SU-DHL-6 (cell line): ENCODE results near the gene KLF16.

Experiments used
- EZH2phosphoT487 ChIP-seq: fragments of 200-600 bp; sonication (generic), shearing (Covaris generic); conservative IDR thresholded peaks from 2 replicates; pipeline ENCODE4 v1.6.1; 2018; ENCODE audit warnings: mild to moderate bottlenecking, antibody characterized with exemption, low read length, moderate library complexity, mixed read lengths
- TF ChIP-seq, protein P1 (sequence below): fragments of 200-600 bp; sonication (generic); IDR thresholded peaks from one replicate; pipeline ENCODE4 v1.5.1; 2017; ENCODE audit warnings: antibody characterized with exemption, mild to moderate bottlenecking, low read length, moderate library complexity; ENCODE audit not compliant: insufficient read depth, poor library complexity, severe bottlenecking

DNA sequence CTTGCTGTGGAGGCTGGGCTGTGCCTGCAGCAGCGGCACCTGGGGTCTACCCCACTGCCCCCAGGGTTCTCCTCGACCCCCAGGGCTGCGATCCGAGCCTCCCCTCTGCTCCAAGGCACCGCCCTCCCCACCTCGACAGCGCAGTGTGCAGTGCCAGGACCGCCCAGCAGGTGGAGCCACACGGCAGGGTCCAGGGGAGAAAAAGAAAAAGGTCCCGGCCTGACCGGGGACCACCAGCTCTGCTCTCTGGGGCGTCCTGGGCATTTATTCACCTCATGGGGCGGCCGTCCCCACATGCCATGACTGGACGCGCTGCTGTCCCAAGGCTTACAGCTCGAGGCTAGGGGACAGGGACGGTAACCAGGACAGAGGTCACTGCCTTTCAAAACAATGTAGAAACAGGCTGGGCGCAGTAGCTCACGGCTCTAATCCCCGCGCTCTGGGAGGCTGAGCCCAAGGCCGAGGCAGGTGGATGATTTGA lies 25.7 kb downstream of the KLF16 start:
- TF ChIP-seq, protein P1, sequence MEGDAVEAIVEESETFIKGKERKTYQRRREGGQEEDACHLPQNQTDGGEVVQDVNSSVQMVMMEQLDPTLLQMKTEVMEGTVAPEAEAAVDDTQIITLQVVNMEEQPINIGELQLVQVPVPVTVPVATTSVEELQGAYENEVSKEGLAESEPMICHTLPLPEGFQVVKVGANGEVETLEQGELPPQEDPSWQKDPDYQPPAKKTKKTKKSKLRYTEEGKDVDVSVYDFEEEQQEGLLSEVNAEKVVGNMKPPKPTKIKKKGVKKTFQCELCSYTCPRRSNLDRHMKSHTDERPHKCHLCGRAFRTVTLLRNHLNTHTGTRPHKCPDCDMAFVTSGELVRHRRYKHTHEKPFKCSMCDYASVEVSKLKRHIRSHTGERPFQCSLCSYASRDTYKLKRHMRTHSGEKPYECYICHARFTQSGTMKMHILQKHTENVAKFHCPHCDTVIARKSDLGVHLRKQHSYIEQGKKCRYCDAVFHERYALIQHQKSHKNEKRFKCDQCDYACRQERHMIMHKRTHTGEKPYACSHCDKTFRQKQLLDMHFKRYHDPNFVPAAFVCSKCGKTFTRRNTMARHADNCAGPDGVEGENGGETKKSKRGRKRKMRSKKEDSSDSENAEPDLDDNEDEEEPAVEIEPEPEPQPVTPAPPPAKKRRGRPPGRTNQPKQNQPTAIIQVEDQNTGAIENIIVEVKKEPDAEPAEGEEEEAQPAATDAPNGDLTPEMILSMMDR, result peak; percentile 97
- no peak for TF ChIP-seq EZH2phosphoT487
